HEK293T (cell line): ENCODE results near the gene MRPL42.

Source experiments
- CTCF ChIA-PET: fragments of 350-600 bp; formaldehyde crosslinking; extraction: SDS; loops from one replicate; lab custom pipeline; 2021; ENCODE audit warnings: antibody characterized with exemption, inconsistent platforms; lab: Yijun Ruan, JAX
- POLR2A ChIA-PET: fragments of 350-600 bp; formaldehyde crosslinking; extraction: SDS; loops from one replicate; lab custom pipeline; 2020; ENCODE audit warnings: antibody characterized with exemption, inconsistent platforms; lab: Yijun Ruan, JAX
- DNase-seq: peaks from one replicate; pipeline ENCODE4 v3.0.0; 2012; ENCODE audit warnings: mixed read lengths; ENCODE audit errors: extremely low spot score
- ARNT ChIP-seq: fragments of 450-650 bp; IDR thresholded peaks from 2 replicates; pipeline ENCODE4 v1.6.1; 2017; ENCODE audit warnings: mild to moderate bottlenecking
- BHLHE40 ChIP-seq: fragments of 450-650 bp; IDR thresholded peaks from 2 replicates; pipeline ENCODE4 v1.6.1; 2016; ENCODE audit warnings: mild to moderate bottlenecking, moderate library complexity, borderline replicate concordance
- CTBP1 ChIP-seq: fragments of 450-650 bp; IDR thresholded peaks from 2 replicates; pipeline ENCODE4 v1.6.1; 2016; ENCODE audit warnings: borderline replicate concordance
- ELF4 ChIP-seq: fragments of 450-650 bp; IDR thresholded peaks from 2 replicates; pipeline ENCODE4 v1.6.1; 2017; ENCODE audit warnings: antibody characterized with exemption
- FOXA1 ChIP-seq: fragments of 450-650 bp; IDR thresholded peaks from 2 replicates; pipeline ENCODE4 v1.6.1; 2016; ENCODE audit warnings: mild to moderate bottlenecking
- FOXK2 ChIP-seq: fragments of 450-650 bp; IDR thresholded peaks from 2 replicates; pipeline ENCODE4 v1.6.1; 2016; ENCODE audit warnings: mild to moderate bottlenecking
- FOXM1 ChIP-seq: fragments of 450-650 bp; IDR thresholded peaks from 2 replicates; pipeline ENCODE4 v1.6.1; 2017; ENCODE audit warnings: mild to moderate bottlenecking, borderline replicate concordance
- HDGF ChIP-seq: fragments of 450-650 bp; IDR thresholded peaks from 2 replicates; pipeline ENCODE4 v1.6.1; 2017; ENCODE audit warnings: antibody characterized with exemption, borderline replicate concordance
- L3MBTL2 ChIP-seq: fragments of 450-650 bp; conservative IDR thresholded peaks from 2 replicates; pipeline ENCODE4 v1.6.1; 2016; ENCODE audit warnings: mild to moderate bottlenecking
- LEF1 ChIP-seq: fragments of 450-650 bp; IDR thresholded peaks from 2 replicates; pipeline ENCODE4 v1.6.1; 2017; ENCODE audit warnings: mild to moderate bottlenecking, borderline replicate concordance
- NFRKB ChIP-seq: fragments of 450-650 bp; IDR thresholded peaks from 2 replicates; pipeline ENCODE4 v1.6.1; 2016; ENCODE audit warnings: mild to moderate bottlenecking, moderate library complexity
- PKNOX1 ChIP-seq: fragments of 450-650 bp; IDR thresholded peaks from 2 replicates; pipeline ENCODE4 v1.6.1; 2016
- SP1 ChIP-seq: fragments of 450-650 bp; IDR thresholded peaks from 2 replicates; pipeline ENCODE4 v1.6.1; 2017
- SUZ12 ChIP-seq: fragments of 450-650 bp; IDR thresholded peaks from 2 replicates; pipeline ENCODE4 v1.6.1; 2016; ENCODE audit warnings: mild to moderate bottlenecking
- TARDBP ChIP-seq: fragments of 450-650 bp; IDR thresholded peaks from 2 replicates; pipeline ENCODE4 v1.6.1; 2016
- ZNF384 ChIP-seq: fragments of 450-650 bp; IDR thresholded peaks from 2 replicates; pipeline ENCODE4 v1.6.1; 2016

The MRPL42 gene

GRCh38 chr12:93539821-93540220, 72.5 kb downstream of the MRPL42 start:
- no peak for DNase-seq
- ChIA-PET CTCF (interaction anchor here (1.0 kb wide), 1 partner anchor 535 kb away, joined by 3 read pairs; no protein-coding TSS in a partner anchor), POLR2A (no interaction called here)
- no peak for TF ChIP-seq TARDBP
- no peak for TF ChIP-seq SP1
- no peak for TF ChIP-seq HDGF
- TF ChIP-seq FOXA1, result no peak
- TF ChIP-seq SUZ12, result no peak
- TF ChIP-seq BHLHE40, result no peak
- no peak for TF ChIP-seq NFRKB
- no peak for TF ChIP-seq FOXM1
- TF ChIP-seq ZNF384, result no peak
- no peak for TF ChIP-seq ELF4
- no peak for TF ChIP-seq LEF1
- no peak for TF ChIP-seq ARNT
- no peak for TF ChIP-seq FOXK2
- TF ChIP-seq PKNOX1, result no peak

GRCh38 chr12:93540466-93540865, 73.2 kb downstream of the MRPL42 start:
- ChIA-PET CTCF (no interaction called here), POLR2A (no interaction called here)
- TF ChIP-seq SP1 (no peak), PKNOX1 (no peak), FOXA1 (no peak), CTBP1 (no peak), L3MBTL2 (no peak), HDGF (no peak), LEF1 (no peak), ARNT (no peak), FOXM1 (no peak), FOXK2 (no peak), BHLHE40 (no peak), SUZ12 (no peak), ZNF384 (no peak), ELF4 (no peak), NFRKB (no peak), TARDBP (no peak)
- DNase-seq, result no peak

- POLR2A ChIA-PET, result no interaction called here
- no peak for DNase-seq
- no peak for TF ChIP-seq CTBP1
- TF ChIP-seq FOXA1, result no peak
- no peak for TF ChIP-seq PKNOX1
- TF ChIP-seq ARNT, result no peak
- TF ChIP-seq ELF4, result no peak
- no peak for TF ChIP-seq FOXK2
- no peak for TF ChIP-seq HDGF
- TF ChIP-seq ZNF384, result no peak
- TF ChIP-seq FOXM1, result no peak
- CTCF ChIA-PET, result interaction anchor here (0.6 kb wide), 1 partner anchor 465 kb away, joined by 3 read pairs; no protein-coding TSS in a partner anchor
Measured at GRCh38 chr12:93541578-93542225, 74.4 kb downstream of the MRPL42 start.

- TF ChIP-seq PKNOX1 (no peak), ARNT (no peak), ZNF384 (no peak), SP1 (no peak), ELF4 (no peak), BHLHE40 (no peak), FOXA1 (no peak), NFRKB (no peak), SUZ12 (no peak), CTBP1 (no peak), TARDBP (no peak), HDGF (no peak), L3MBTL2 (no peak), LEF1 (no peak), FOXM1 (no peak), FOXK2 (no peak)
- ChIA-PET POLR2A (no interaction called here), CTCF (no interaction called here)
- DNase-seq, result no peak
Measured at GRCh38 chr12:93547778-93548177, 80.5 kb downstream of the MRPL42 start.

GRCh38 chr12:93549174-93549573, 81.9 kb downstream of the MRPL42 start:
- CTCF ChIA-PET, result no interaction called here
- POLR2A ChIA-PET, result no interaction called here

More at GRCh38 chr12:93549174-93549573, 81.9 kb downstream of the MRPL42 start:
- no peak for DNase-seq
- TF ChIP-seq CTBP1 (no peak), FOXK2 (no peak), BHLHE40 (no peak), LEF1 (no peak), SP1 (no peak), FOXM1 (no peak), ELF4 (no peak), ZNF384 (no peak), TARDBP (no peak), HDGF (no peak), NFRKB (no peak), ARNT (no peak), L3MBTL2 (no peak), FOXA1 (no peak), PKNOX1 (no peak), SUZ12 (no peak)
